AG04449 (cell line): Measurements from ENCODE around the gene SMIM7.
"Not testable (repeated sequence)": the region's sequence is repeated elsewhere in the genome, so short reads cannot be mapped to it uniquely, and the experiment has no call there.

Experiments used
- CTCF ChIA-PET: fragments of 350-600 bp; formaldehyde crosslinking; extraction: SDS; loops from one replicate; lab custom pipeline; 2021; ENCODE audit warnings: antibody characterized with exemption; lab: Yijun Ruan, JAX
- POLR2A ChIA-PET: fragments of 400-600, 350-600 bp; formaldehyde crosslinking; extraction: SDS; loops from one replicate; lab custom pipeline; 2020; ENCODE audit warnings: antibody characterized with exemption, inconsistent platforms; lab: Yijun Ruan, JAX
- DNase-seq: peaks from one replicate; pipeline ENCODE4 v3.0.0-alpha.2; 2010; ENCODE audit warnings: low read depth, low spot score
- H3K4me3 ChIP-seq: 2 replicates; pipeline ENCODE4 v1.5.1; 2011; ENCODE audit warnings: low read depth, mild to moderate bottlenecking, control low read depth, low read length
- TF ChIP-seq, protein P1 (sequence below): IDR thresholded peaks from one replicate; pipeline ENCODE4 v1.5.1; 2011; ENCODE audit warnings: mild to moderate bottlenecking, moderate library complexity, low read length, control low read depth, inconsistent platforms; ENCODE audit not compliant: insufficient read depth; ENCODE audit errors: missing control alignments

SMIM7 gene

DNA sequence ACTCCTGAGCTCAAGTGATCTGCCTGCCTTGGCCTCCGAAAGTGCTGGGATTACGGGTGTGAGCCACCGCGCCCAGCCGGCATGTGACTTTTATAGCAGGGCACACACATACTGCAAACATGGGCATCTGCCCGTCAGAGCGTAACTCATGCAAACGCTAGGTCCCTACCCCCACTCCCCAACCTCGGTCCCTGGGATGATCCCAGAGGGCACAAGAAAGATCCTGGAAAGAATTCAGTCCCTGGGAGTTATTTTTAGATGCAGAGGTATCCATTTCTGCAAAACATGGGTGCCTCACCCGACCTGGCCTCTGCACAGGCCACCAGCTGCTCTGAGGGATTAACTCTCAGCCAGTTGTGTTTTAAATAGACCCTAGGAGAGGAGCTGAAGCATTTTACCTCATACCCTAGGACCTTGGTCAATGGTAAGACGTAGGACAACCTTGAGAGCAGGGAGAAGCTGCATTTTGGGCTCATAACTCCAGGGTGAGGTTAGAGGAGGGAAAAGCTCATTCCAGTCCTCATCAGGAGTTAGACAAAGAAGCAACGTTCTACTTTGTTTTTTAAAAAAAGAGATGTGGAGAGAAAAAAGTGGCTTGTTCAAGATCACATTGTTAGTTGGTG lies 11.8 kb upstream of the SMIM7 start:
- POLR2A ChIA-PET = no interaction called here
- no peak for DNase-seq
- TF ChIP-seq, protein P1, sequence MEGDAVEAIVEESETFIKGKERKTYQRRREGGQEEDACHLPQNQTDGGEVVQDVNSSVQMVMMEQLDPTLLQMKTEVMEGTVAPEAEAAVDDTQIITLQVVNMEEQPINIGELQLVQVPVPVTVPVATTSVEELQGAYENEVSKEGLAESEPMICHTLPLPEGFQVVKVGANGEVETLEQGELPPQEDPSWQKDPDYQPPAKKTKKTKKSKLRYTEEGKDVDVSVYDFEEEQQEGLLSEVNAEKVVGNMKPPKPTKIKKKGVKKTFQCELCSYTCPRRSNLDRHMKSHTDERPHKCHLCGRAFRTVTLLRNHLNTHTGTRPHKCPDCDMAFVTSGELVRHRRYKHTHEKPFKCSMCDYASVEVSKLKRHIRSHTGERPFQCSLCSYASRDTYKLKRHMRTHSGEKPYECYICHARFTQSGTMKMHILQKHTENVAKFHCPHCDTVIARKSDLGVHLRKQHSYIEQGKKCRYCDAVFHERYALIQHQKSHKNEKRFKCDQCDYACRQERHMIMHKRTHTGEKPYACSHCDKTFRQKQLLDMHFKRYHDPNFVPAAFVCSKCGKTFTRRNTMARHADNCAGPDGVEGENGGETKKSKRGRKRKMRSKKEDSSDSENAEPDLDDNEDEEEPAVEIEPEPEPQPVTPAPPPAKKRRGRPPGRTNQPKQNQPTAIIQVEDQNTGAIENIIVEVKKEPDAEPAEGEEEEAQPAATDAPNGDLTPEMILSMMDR = no peak
- no peak overlapping the region for H3K4me3 ChIP-seq
- CTCF ChIA-PET = no interaction called here

DNA sequence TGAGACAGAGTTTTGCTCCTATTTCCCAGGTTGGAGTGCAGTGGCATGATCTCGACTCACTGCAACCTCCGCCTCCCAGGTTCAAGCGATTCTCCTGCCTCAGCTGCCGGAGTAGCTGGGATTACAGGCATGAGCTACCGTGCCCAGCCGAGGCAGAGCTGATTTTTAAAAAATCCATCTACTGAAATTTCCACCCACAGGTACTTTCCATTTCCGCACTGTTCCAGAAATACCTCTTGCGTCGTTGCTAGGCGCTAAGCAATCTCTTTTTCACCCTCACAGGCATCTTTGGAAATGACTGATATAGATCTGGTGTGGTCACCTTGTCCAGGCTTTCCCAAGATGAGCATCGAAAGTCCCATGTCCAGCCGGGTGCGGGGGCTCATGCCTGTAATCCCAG lies 10.3 kb upstream of the SMIM7 start:
- ChIA-PET POLR2A (no interaction called here), CTCF (interaction anchor here (1.5 kb wide), 1 partner anchor 9 kb away, joined by 5 read pairs; the partner anchor contains the start of gene TMEM38A)
- no peak for DNase-seq
- no peak overlapping the region for H3K4me3 ChIP-seq
- TF ChIP-seq, protein P1 = no peak

DNA sequence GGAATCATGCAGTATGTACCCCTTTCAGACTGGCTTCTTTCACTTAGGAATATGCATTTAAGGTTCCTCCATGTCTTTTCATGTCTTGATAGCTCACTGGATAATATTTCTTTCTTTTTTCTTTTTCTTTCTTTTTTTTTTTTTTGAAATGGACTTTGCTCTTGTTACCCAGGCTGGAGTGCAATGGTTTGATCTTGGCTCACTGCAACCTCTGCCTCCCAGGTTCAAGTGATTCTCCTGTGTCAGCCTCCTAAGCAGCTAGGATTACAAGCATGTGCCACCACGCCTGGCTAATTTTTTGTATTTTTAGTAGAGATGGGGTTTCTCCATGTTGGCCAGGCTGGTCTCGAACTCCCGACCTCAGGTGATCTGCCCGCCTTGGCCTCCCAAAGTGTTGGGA lies 8.8 kb upstream of the SMIM7 start:
- CTCF ChIA-PET, H3K4me3 ChIP-seq, POLR2A ChIA-PET, DNase-seq: not testable (repeated sequence)

DNA sequence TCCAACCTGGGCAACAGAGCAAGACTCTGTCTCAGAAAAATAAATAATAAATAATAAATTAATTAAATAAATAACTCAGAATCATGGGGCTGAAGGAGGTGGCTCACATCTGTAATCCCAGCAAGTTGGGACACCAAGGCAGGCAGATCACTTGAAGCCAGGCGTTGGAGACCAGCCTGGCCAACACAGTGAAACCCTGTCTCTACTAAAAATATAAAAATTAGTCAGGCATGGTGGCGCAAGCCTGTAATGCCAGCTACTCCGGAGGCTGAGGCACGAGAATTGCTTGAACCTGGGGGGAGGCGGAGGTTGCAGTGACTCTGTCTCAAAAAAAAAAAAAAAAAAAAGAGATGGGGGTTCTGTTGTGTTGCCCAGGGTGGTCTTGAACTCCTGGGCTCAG lies 8.2 kb upstream of the SMIM7 start:
- TF ChIP-seq, protein P1 = no peak
- no peak overlapping the region for H3K4me3 ChIP-seq
- ChIA-PET POLR2A (no interaction called here), CTCF (no interaction called here)
- no peak for DNase-seq

DNA sequence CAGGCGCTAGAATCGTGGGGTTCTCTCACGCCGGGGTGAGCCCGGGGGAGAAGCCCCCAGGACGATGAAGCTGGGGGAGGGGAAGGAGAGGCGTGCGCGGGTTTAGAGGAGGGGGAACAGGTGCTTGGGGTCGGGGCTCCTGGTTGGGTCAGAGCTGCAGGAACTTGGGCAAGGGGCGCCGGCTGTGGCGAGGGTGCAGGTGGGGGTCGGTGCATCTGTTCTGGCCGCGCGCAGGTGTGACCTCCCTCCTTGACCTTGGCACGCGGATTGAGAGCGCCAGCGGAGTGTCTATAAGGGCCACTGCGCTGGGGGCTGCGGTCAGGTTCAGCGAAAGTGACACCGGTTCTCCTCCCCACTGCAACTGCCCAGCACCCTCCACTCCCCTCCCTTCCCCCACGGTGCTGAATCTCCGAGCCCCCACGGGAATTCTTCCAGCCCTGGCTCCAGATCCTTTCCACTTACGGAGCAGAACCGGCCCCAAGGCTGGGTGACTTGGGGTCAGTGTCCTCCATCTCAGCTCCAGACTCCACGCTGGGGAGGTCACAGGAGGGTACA lies 1.6 kb upstream of the SMIM7 start:
- no peak for DNase-seq
- TF ChIP-seq, protein P1 = no peak
- POLR2A ChIA-PET = no interaction called here

DNA sequence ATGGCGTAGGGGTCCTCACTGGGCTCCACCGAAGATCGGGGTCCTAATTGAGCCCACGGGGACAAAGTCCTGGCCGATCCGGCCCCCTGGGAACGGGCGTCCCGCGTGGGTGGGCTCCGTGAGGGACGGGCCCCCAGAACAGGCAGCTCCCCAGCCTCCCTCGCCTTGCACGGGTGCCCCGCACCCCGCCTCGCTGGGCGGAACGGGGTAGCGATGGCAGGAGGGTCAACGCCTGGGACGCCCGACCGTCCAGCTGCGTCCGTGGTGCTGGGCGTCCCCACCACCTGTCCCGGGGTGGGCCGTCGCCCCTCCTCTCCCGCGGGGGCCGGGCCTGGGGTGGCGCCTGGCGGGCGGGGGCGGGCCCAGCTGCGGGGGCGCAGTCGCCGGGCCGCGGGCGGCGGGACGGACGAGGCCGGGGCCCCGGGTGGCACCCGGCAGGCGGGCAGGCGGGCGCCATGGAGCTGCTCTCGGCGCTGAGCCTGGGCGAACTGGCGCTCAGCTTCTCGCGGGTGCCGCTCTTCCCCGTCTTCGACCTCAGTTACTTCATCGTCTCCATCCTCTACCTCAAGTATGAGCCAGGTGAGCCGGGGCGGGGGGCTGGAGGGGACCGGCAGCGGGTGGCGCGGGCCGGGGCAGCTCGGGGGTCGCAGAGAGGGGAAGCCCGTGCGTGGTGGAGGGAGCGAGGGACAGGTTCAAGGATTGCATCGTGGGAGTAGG lies 977 bp upstream of the SMIM7 start, which contains the start of gene TMEM38A:
TSS of gene TMEM38A (plus strand) at position 377 of the 717 bp plus-strand sequence. CDS start at position 456, 79 bp downstream.
- TF ChIP-seq, protein P1 = no peak
- CTCF ChIA-PET = interaction anchor here (0.9 to 1.4 kb wide), 2 partner anchors 9 to 193 kb away, joined by 3 to 5 read pairs; no protein-coding TSS in a partner anchor
- peak within 1 kb of the TSS; percentile 97 for H3K4me3 ChIP-seq
- no peak for DNase-seq
- POLR2A ChIA-PET = interaction anchor here (0.9 to 1.4 kb wide), 2 partner anchors 32 to 78 kb away, joined by 3 to 5 read pairs; no protein-coding TSS in a partner anchor

More for the DNA sequence above, 1.6 kb upstream of the SMIM7 start:
- CTCF ChIA-PET = interaction anchor here (0.9 to 1.4 kb wide), 2 partner anchors 8 to 193 kb away, joined by 3 to 5 read pairs; no protein-coding TSS in a partner anchor
- H3K4me3 ChIP-seq = peak overlapping the region; percentile 69
